ENCODE measurements around the gene C2CD2. TPM values are rescaled to one million over a fixed set of nuclear protein-coding genes. Genes with fewer than 3 reads are reported as not detected.

Gene C2CD2
- total RNA-seq, 1 donor from 2014 or later: 20.5 TPM

GRCh38 chr21:41873426-41873825, 80.4 kb downstream of the C2CD2 start:
- H3K36me3 Mint-ChIP-seq: peaks cover 8% of the 10 kb centered on the region
- peaks cover 10% of the 10 kb centered on the region for H3K4me1 Mint-ChIP-seq (ENCODE audit: unreplicated experiment)
- no peak for TF ChIP-seq CTCF (conservative IDR thresholded peaks at IDR 0.05)
- no peaks in the 10 kb centered on the region for H3K27me3 Mint-ChIP-seq
- H3K4me3 Mint-ChIP-seq: no peak overlapping the region
- DNase-seq (ENCODE audit: extremely low spot score, unreplicated experiment): no peak
- H3K27ac Mint-ChIP-seq: no peak overlapping the region
- no peaks in the 10 kb centered on the region for H3K9me3 Mint-ChIP-seq

- no peak overlapping the region for H3K27ac Mint-ChIP-seq
- DNase-seq (ENCODE audit: extremely low spot score, unreplicated experiment): no peak
- no peak overlapping the region for H3K4me3 Mint-ChIP-seq
- no peaks in the 10 kb centered on the region for H3K27me3 Mint-ChIP-seq
- H3K36me3 Mint-ChIP-seq: peaks cover 8% of the 10 kb centered on the region
- TF ChIP-seq CTCF (conservative IDR thresholded peaks at IDR 0.05): no peak
- no peaks in the 10 kb centered on the region for H3K9me3 Mint-ChIP-seq
- H3K4me1 Mint-ChIP-seq (ENCODE audit: unreplicated experiment): peaks cover 12% of the 10 kb centered on the region
These were observed 80.8 kb downstream of the C2CD2 start for GRCh38 chr21:41873005-41873404.

GRCh38 chr21:41871293-41872030, 82.4 kb downstream of the C2CD2 start:
- no peak overlapping the region for H3K27ac Mint-ChIP-seq
- H3K9me3 Mint-ChIP-seq: no peaks in the 10 kb centered on the region
- peaks cover 8% of the 10 kb centered on the region for H3K36me3 Mint-ChIP-seq
- no peaks in the 10 kb centered on the region for H3K27me3 Mint-ChIP-seq
- no peak for DNase-seq (ENCODE audit: extremely low spot score, unreplicated experiment)
- H3K4me1 Mint-ChIP-seq (ENCODE audit: unreplicated experiment): peaks cover 5% of the 10 kb centered on the region
- TF ChIP-seq CTCF (conservative IDR thresholded peaks at IDR 0.05): no peak
- H3K4me3 Mint-ChIP-seq: no peak overlapping the region

GRCh38 chr21:41869771-41870170, 84.0 kb downstream of the C2CD2 start:
- Mint-ChIP-seq H3K4me3 (no peak overlapping the region), H3K9me3 (no peaks in the 10 kb centered on the region)
- no peak for TF ChIP-seq CTCF (conservative IDR thresholded peaks at IDR 0.05)

GRCh38 chr21:41868062-41868710, 85.6 kb downstream of the C2CD2 start:
- Mint-ChIP-seq H3K4me3 (no peak overlapping the region), H3K9me3 (no peaks in the 10 kb centered on the region), H3K27ac (no peak overlapping the region), H3K27me3 (no peaks in the 10 kb centered on the region), H3K4me1 (ENCODE audit: unreplicated experiment) (peaks cover 5% of the 10 kb centered on the region), H3K36me3 (peaks cover 11% of the 10 kb centered on the region)
- TF ChIP-seq CTCF (conservative IDR thresholded peaks at IDR 0.05): no peak
- DNase-seq (ENCODE audit: extremely low spot score, unreplicated experiment): no peak

More at GRCh38 chr21:41869771-41870170, 84.0 kb downstream of the C2CD2 start:
- Mint-ChIP-seq H3K4me1 (ENCODE audit: unreplicated experiment) (peaks cover 5% of the 10 kb centered on the region), H3K27ac (no peak overlapping the region), H3K36me3 (peaks cover 8% of the 10 kb centered on the region), H3K27me3 (no peaks in the 10 kb centered on the region)
- no peak for DNase-seq (ENCODE audit: extremely low spot score, unreplicated experiment)

Data from type B pancreatic cell (in vitro differentiated cells).